ENCODE measurements around the gene EFL1. TPM values are rescaled to one million over a fixed set of nuclear protein-coding genes. Genes with fewer than 3 reads are reported as not detected.

The EFL1 gene
- total RNA-seq, 4 donors from 2014 or later, result 15.8 to 19.5 (median 16.4) TPM

- no peak for DNase-seq
- Histone ChIP-seq H3K4me3 (no peak overlapping the region), H3K36me3 (no peaks in the 10 kb centered on the region), H3K27ac (no peak overlapping the region), H3K9me3 (no peaks in the 10 kb centered on the region), H3K4me1 (peaks cover 0 to 23% (median 4%) of the 10 kb centered on the region in 3 donors), H3K27me3 (no peaks in the 10 kb centered on the region)
- no peak for TF ChIP-seq POLR2A (IDR thresholded peaks at IDR 0.05)
- TF ChIP-seq, protein P1, sequence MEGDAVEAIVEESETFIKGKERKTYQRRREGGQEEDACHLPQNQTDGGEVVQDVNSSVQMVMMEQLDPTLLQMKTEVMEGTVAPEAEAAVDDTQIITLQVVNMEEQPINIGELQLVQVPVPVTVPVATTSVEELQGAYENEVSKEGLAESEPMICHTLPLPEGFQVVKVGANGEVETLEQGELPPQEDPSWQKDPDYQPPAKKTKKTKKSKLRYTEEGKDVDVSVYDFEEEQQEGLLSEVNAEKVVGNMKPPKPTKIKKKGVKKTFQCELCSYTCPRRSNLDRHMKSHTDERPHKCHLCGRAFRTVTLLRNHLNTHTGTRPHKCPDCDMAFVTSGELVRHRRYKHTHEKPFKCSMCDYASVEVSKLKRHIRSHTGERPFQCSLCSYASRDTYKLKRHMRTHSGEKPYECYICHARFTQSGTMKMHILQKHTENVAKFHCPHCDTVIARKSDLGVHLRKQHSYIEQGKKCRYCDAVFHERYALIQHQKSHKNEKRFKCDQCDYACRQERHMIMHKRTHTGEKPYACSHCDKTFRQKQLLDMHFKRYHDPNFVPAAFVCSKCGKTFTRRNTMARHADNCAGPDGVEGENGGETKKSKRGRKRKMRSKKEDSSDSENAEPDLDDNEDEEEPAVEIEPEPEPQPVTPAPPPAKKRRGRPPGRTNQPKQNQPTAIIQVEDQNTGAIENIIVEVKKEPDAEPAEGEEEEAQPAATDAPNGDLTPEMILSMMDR (IDR thresholded peaks at IDR 0.05), result no peak
- intact Hi-C loops (cut with DNase I), result no loop called here
- WGBS, 2 donors, result 83 to 89% methylated on average over 1 to 6 of the region's 6 CpGs
These were observed 145.2 kb downstream of the EFL1 start for GRCh38 chr15:82117296-82117695.

DNA sequence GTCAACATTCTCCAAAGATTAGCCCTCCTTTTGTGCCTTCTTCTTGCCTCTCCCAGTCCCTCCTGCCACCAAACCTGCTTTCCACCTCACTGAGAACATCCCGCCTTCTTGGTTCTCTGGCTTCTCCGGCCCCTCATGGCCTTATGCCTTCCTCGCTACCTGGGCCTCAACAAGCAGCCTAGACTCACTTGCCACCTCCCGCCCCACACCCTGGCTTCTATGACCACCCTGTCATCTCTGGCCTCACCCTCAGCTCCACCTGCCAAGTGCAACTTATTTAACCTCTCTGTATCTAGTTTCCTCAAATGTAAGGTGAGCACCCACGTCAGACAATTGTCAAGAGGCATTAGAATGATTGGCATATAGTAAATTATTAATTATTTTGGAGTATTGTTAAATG lies 147.9 kb downstream of the EFL1 start:
- Histone ChIP-seq H3K4me1 (peaks cover 0 to 15% (median 3%) of the 10 kb centered on the region in 3 donors), H3K27me3 (no peaks in the 10 kb centered on the region), H3K9me3 (no peaks in the 10 kb centered on the region), H3K4me3 (no peak overlapping the region), H3K36me3 (no peaks in the 10 kb centered on the region), H3K27ac (no peak overlapping the region)
- intact Hi-C loops (cut with DNase I), result no loop called here
- DNase-seq, result no peak
- TF ChIP-seq, protein P1 (IDR thresholded peaks at IDR 0.05), result no peak
- TF ChIP-seq POLR2A (IDR thresholded peaks at IDR 0.05), result no peak
- WGBS, 2 donors, result 49 to 75% methylated on average over 5 of the region's 5 CpGs

GRCh38 chr15:82113106-82113715 lies 149.3 kb downstream of the EFL1 start:
- Histone ChIP-seq H3K4me3 (no peak overlapping the region), H3K36me3 (no peaks in the 10 kb centered on the region), H3K9me3 (no peaks in the 10 kb centered on the region), H3K27me3 (no peaks in the 10 kb centered on the region), H3K4me1 (peaks cover 0 to 15% (median 3%) of the 10 kb centered on the region in 3 donors), H3K27ac (no peak overlapping the region)
- intact Hi-C loops (cut with DNase I), result no loop called here
- DNase-seq, result no peak
- no peak for TF ChIP-seq POLR2A (IDR thresholded peaks at IDR 0.05)
- TF ChIP-seq, protein P1 (IDR thresholded peaks at IDR 0.05), result no peak
- WGBS, 2 donors, result no CpG with 5 or more reads among the region's 1 CpG

DNA sequence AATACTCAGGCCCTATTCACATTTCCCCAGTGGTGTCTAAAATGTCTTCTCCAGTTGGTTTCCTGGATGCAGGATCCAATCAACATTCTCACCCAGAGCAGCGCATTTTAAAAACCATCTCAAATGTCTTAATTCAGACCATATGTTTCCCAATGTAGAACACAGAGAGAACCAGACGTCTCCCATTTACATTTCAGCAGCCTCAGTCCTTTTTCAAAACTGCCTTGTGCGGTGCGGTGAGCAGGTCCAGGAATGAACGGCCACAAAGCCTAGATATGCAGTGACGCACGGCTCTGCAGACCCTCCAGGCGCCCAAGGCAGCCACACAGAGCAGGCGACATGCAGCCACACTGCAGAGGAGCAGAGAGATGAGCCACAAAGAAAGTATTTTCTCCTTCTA lies 150.6 kb downstream of the EFL1 start:
- no peaks in the 10 kb centered on the region for H3K27me3 ChIP-seq
- no peak overlapping the region for H3K27ac ChIP-seq
- intact Hi-C loops (cut with DNase I), result no loop called here
- no peak for DNase-seq
- no peaks in the 10 kb centered on the region for H3K9me3 ChIP-seq
- H3K4me3 ChIP-seq, result no peak overlapping the region
- no peaks in the 10 kb centered on the region for H3K36me3 ChIP-seq
- peaks cover 0 to 15% (median 3%) of the 10 kb centered on the region in 3 donors for H3K4me1 ChIP-seq
- 55 to 74% methylated on average over 2 of the region's 9 CpGs for WGBS, 2 donors
- no peak for TF ChIP-seq POLR2A (IDR thresholded peaks at IDR 0.05)
- TF ChIP-seq, protein P1 (IDR thresholded peaks at IDR 0.05), result no peak

DNA sequence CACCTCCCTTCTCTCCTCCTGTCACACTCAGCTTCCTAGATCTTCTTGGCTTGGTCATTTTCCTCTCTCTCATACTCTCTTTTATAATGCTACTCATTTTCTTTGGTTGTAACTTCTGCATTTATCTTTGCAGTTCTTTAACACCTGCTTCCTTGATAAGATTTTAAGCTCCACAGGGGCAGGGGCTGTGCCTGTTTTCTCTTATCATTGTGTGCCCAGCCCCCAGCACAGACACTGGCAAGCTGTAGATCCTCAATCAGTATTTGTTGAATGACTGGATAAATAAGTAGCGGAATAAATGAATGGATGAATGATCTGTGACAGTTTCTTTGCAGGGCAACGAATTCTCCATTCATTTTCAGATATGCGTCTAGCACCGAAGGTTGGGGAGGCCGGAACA lies 152.4 kb downstream of the EFL1 start:
- TF ChIP-seq, protein P1 (IDR thresholded peaks at IDR 0.05), result no peak
- TF ChIP-seq POLR2A (IDR thresholded peaks at IDR 0.05), result no peak
- H3K27ac ChIP-seq, result no peak overlapping the region
- 87 to 97% methylated on average over 5 of the region's 5 CpGs for WGBS, 2 donors
- H3K36me3 ChIP-seq, result no peaks in the 10 kb centered on the region
- H3K4me3 ChIP-seq, result no peak overlapping the region
- H3K9me3 ChIP-seq, result no peaks in the 10 kb centered on the region
- intact Hi-C loops (cut with DNase I), result no loop called here
- DNase-seq, result no peak
- no peaks in the 10 kb centered on the region for H3K27me3 ChIP-seq
- H3K4me1 ChIP-seq, result peaks cover 0 to 14% (median 3%) of the 10 kb centered on the region in 3 donors
